Type B pancreatic cell (in vitro differentiated cells): ENCODE measurements around the gene RPP30. TPM values are rescaled to one million over a fixed set of nuclear protein-coding genes. Genes with fewer than 3 reads are reported as not detected.

Experiments used
- DNase-seq: peaks from one replicate; pipeline ENCODE4 v3.0.0; 2021; ENCODE audit warnings: mixed read lengths; ENCODE audit not compliant: unreplicated experiment; ENCODE audit errors: extremely low spot score
- H3K27ac Mint-ChIP-seq: 2 replicates; pipeline ENCODE4 v1.8.0; 2021; ENCODE audit warnings: mild to moderate bottlenecking, mixed read lengths
- H3K27me3 Mint-ChIP-seq: 2 replicates; pipeline ENCODE4 v1.8.0; 2021; ENCODE audit warnings: mixed read lengths
- H3K36me3 Mint-ChIP-seq: 2 replicates; pipeline ENCODE4 v1.8.0; 2021; ENCODE audit warnings: mixed read lengths
- H3K4me1 Mint-ChIP-seq: one replicate; pipeline ENCODE4 v1.8.0; 2021; ENCODE audit warnings: mixed read lengths; ENCODE audit not compliant: unreplicated experiment
- H3K4me3 Mint-ChIP-seq: 2 replicates; pipeline ENCODE4 v1.8.0; 2021; ENCODE audit warnings: mild to moderate bottlenecking, mixed read lengths
- H3K9me3 Mint-ChIP-seq: 2 replicates; pipeline ENCODE4 v1.8.0; 2021; ENCODE audit warnings: mixed read lengths
- CTCF ChIP-seq: fragments of 200-600 bp; sonication (generic); conservative IDR thresholded peaks from 2 replicates; pipeline ENCODE4 v1.5.0; 2021; ENCODE audit warnings: antibody characterized with exemption, mild to moderate bottlenecking
- total RNA-seq: library from RNA; stranded (reverse); gene quantifications from 2 replicates; pipeline ENCODE4 v1.2.1, GENCODE V29; 2021; ENCODE audit warnings: low replicate concordance

The RPP30 gene
- total RNA-seq, 1 donor from 2014 or later, result 58.0 TPM

GRCh38 chr10:90905925-90906324 lies 34.2 kb downstream of the RPP30 start:
- DNase-seq, result no peak
- Mint-ChIP-seq H3K4me1 (no peaks in the 10 kb centered on the region), H3K27me3 (no peaks in the 10 kb centered on the region), H3K27ac (no peak overlapping the region), H3K4me3 (no peak overlapping the region), H3K9me3 (no peaks in the 10 kb centered on the region), H3K36me3 (peaks cover 21% of the 10 kb centered on the region)
- no peak for TF ChIP-seq CTCF

GRCh38 chr10:90906596-90906995 lies 34.8 kb downstream of the RPP30 start:
- H3K4me1 Mint-ChIP-seq, result peaks cover under 1% of the 10 kb centered on the region
- TF ChIP-seq CTCF, result no peak

GRCh38 chr10:90911133-90912051 lies 39.6 kb downstream of the RPP30 start:
- no peak for DNase-seq
- H3K27ac Mint-ChIP-seq, result peak overlapping the region; percentile 69
- H3K27me3 Mint-ChIP-seq, result no peaks in the 10 kb centered on the region
- H3K4me3 Mint-ChIP-seq, result peak overlapping the region; percentile 58
- H3K36me3 Mint-ChIP-seq, result peaks cover 8% of the 10 kb centered on the region
- no peaks in the 10 kb centered on the region for H3K9me3 Mint-ChIP-seq
- H3K4me1 Mint-ChIP-seq, result peaks cover 9% of the 10 kb centered on the region
- peak; percentile 93 for TF ChIP-seq CTCF

More at GRCh38 chr10:90906596-90906995, 34.8 kb downstream of the RPP30 start:
- Mint-ChIP-seq H3K9me3 (no peaks in the 10 kb centered on the region), H3K4me3 (no peak overlapping the region), H3K36me3 (peaks cover 21% of the 10 kb centered on the region), H3K27ac (no peak overlapping the region), H3K27me3 (no peaks in the 10 kb centered on the region)
- no peak for DNase-seq

GRCh38 chr10:90912174-90912573 lies 40.4 kb downstream of the RPP30 start:
- Mint-ChIP-seq H3K4me1 (peaks cover 9% of the 10 kb centered on the region), H3K27me3 (no peaks in the 10 kb centered on the region), H3K9me3 (no peaks in the 10 kb centered on the region), H3K36me3 (peaks cover 8% of the 10 kb centered on the region), H3K4me3 (no peak overlapping the region), H3K27ac (no peak overlapping the region)
- no peak for DNase-seq
- TF ChIP-seq CTCF, result no peak

GRCh38 chr10:90912854-90913479 lies 41.2 kb downstream of the RPP30 start:
- no peak for DNase-seq
- no peak overlapping the region for H3K4me3 Mint-ChIP-seq
- TF ChIP-seq CTCF, result no peak
- peaks cover 9% of the 10 kb centered on the region for H3K4me1 Mint-ChIP-seq
- peaks cover 5% of the 10 kb centered on the region for H3K36me3 Mint-ChIP-seq
- no peak overlapping the region for H3K27ac Mint-ChIP-seq
- no peaks in the 10 kb centered on the region for H3K27me3 Mint-ChIP-seq
- no peaks in the 10 kb centered on the region for H3K9me3 Mint-ChIP-seq
